Smooth muscle cell (in vitro differentiated cells): ENCODE data around the gene RANBP10. TPM values are rescaled to one million over a fixed set of nuclear protein-coding genes. Genes with fewer than 3 reads are reported as not detected.

Experiments
- DNase-seq: peaks from one replicate; lab custom pipeline; 2025; ENCODE audit not compliant: unreplicated experiment; lab: John Stamatoyannopoulos, UW
- H2AFZ ChIP-seq: fragments of 200-600 bp; sonication (generic); 2 replicates; pipeline ENCODE4 v1.6.0; 2016; ENCODE audit warnings: antibody characterized with exemption, low read depth, mild to moderate bottlenecking
- H3F3A ChIP-seq: fragments of 200-600 bp; sonication (generic); 2 replicates; pipeline ENCODE4 v1.6.0; 2017; ENCODE audit warnings: antibody characterized with exemption, low read depth
- H3K27ac ChIP-seq: fragments of 200-600 bp; sonication (generic); 2 replicates; pipeline ENCODE4 v1.5.1; 2016; ENCODE audit warnings: low read depth, mild to moderate bottlenecking
- H3K27me3 ChIP-seq: fragments of 200-600 bp; sonication (generic); 2 replicates; pipeline ENCODE4 v1.6.1; 2016; ENCODE audit warnings: low read depth, mild to moderate bottlenecking
- H3K36me3 ChIP-seq: fragments of 200-600 bp; sonication (generic); 2 replicates; pipeline ENCODE4 v1.5.1; 2016; ENCODE audit warnings: low read depth
- H3K4me1 ChIP-seq: fragments of 200-600 bp; sonication (generic); 2 replicates; pipeline ENCODE4 v1.5.1; 2016; ENCODE audit warnings: low read depth
- H3K4me2 ChIP-seq: fragments of 200-600 bp; sonication (generic); 2 replicates; pipeline ENCODE4 v1.6.0; 2016; ENCODE audit warnings: mild to moderate bottlenecking
- H3K4me3 ChIP-seq: fragments of 200-600 bp; sonication (generic); 2 replicates; pipeline ENCODE4 v1.5.1; 2016; ENCODE audit warnings: mild to moderate bottlenecking
- H3K79me2 ChIP-seq: fragments of 200-600 bp; sonication (generic); 2 replicates; pipeline ENCODE4 v1.6.0; 2016; ENCODE audit warnings: low read depth, mild to moderate bottlenecking
- H3K9ac ChIP-seq: fragments of 200-600 bp; sonication (generic); 2 replicates; pipeline ENCODE4 v1.6.0; 2016; ENCODE audit warnings: low read depth
- H3K9me3 ChIP-seq: fragments of 200-600 bp; sonication (generic); replicated peaks from 2 replicates; pipeline ENCODE4 v1.5.1; 2016; ENCODE audit warnings: low read depth
- H4K20me1 ChIP-seq: fragments of 200-600 bp; sonication (generic); 2 replicates; pipeline ENCODE4 v1.6.0; 2016; ENCODE audit warnings: low read depth
- WGBS: methylation state at CpG from one replicate; pipeline ENCODE4 v1.1.7; 2016; ENCODE audit warnings: low lambda C conversion rate; 5-methylcytosine and 5-hydroxymethylcytosine counted together
- polyA plus RNA-seq: library from polyadenylated mRNA; unstranded; fragments of >200 nt; fragmentation: Nextera tagmentation; extraction: Ambion mirVana; gene quantifications from 2 replicates; pipeline ENCODE4 v1.2.1, GENCODE V29; 2016
- total RNA-seq: library from RNA; depleted of rRNA; stranded (reverse); fragments of >200 nt; gene quantifications from 2 replicates; pipeline ENCODE4 v1.2.3, GENCODE V29; 2014
- TF ChIP-seq, protein P1 (sequence below): fragments of 200-600 bp; sonication (generic); IDR thresholded peaks from 2 replicates; pipeline ENCODE4 v1.5.1; 2017; ENCODE audit warnings: borderline replicate concordance, mild to moderate bottlenecking, antibody characterized with exemption; ENCODE audit not compliant: insufficient read depth, poor library complexity, severe bottlenecking

Gene RANBP10
- total and polyA plus RNA-seq, 2 experiments from 2014 or later, result 4.6 to 5.9 TPM

DNA sequence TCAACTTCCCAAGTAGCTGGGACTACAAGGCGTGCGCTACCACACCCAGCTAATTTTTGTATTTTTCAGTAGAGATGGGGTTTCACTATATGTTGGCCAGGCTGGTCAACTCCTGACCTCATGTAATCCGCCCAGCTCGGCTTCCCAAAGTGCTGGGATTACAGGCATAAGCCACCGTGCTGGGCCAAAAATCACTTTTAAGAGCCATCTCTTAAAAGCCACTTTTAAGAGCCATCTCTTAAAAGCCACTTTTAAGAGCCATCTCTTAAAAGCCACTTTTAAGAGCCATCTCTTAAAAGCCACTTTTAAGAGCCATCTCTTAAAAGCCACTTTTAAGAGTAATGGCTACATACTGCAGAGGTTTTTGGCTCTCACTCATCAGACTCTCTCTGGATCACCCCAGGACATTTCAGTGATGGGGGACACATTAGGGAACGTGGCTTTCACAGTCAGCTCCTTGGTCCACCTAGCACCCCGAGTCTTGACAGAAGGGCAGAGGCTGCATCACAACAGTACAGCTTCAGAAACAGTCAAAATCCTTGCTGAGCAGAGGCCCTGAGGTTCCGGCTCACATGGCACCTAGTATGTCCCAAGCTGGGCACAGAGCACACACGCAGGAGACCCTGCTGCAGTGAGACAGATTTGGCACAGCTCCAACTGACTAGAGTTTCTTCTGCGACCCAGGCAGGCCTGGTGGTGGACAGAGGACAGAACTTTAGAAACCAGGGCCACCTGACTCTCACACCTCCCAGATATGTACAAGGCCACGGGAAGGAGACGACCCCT is 23.6 kb downstream of the RANBP10 start:
- H3K9ac ChIP-seq, result no peak overlapping the region
- no peaks in the 10 kb centered on the region for H3F3A ChIP-seq
- H3K79me2 ChIP-seq, result peaks cover 27% of the 10 kb centered on the region
- no peaks in the 10 kb centered on the region for H3K9me3 ChIP-seq
- H3K27me3 ChIP-seq, result no peaks in the 10 kb centered on the region
- no peak overlapping the region for H3K4me3 ChIP-seq
- no peak overlapping the region for H3K4me2 ChIP-seq
- no peak overlapping the region for H2AFZ ChIP-seq
- 45% methylated on average over 12 of the region's 12 CpGs for WGBS
- H4K20me1 ChIP-seq, result peaks cover 92% of the 10 kb centered on the region
- H3K4me1 ChIP-seq, result no peaks in the 10 kb centered on the region
- no peak overlapping the region for H3K27ac ChIP-seq
- DNase-seq, result no peak
- no peaks in the 10 kb centered on the region for H3K36me3 ChIP-seq
- TF ChIP-seq, protein P1, sequence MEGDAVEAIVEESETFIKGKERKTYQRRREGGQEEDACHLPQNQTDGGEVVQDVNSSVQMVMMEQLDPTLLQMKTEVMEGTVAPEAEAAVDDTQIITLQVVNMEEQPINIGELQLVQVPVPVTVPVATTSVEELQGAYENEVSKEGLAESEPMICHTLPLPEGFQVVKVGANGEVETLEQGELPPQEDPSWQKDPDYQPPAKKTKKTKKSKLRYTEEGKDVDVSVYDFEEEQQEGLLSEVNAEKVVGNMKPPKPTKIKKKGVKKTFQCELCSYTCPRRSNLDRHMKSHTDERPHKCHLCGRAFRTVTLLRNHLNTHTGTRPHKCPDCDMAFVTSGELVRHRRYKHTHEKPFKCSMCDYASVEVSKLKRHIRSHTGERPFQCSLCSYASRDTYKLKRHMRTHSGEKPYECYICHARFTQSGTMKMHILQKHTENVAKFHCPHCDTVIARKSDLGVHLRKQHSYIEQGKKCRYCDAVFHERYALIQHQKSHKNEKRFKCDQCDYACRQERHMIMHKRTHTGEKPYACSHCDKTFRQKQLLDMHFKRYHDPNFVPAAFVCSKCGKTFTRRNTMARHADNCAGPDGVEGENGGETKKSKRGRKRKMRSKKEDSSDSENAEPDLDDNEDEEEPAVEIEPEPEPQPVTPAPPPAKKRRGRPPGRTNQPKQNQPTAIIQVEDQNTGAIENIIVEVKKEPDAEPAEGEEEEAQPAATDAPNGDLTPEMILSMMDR, result no peak

DNA sequence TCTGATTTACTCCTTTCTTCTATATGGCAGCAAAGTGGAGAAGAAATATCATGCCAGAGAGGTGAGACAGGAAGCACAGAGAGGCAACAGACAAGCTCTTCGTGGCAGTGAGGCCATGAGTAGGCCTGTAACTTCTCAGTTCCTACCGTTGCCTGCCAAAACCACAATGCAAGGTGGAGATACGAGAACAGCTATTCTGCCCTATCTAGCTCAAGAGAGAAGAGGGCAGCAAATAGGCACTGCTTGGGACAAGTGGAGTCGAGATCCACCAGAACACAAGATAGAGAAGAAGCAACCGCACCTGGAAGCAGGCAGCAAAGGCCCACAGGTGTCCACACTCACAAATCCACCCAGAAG is 24.8 kb downstream of the RANBP10 start:
- TF ChIP-seq, protein P1, result no peak
- H2AFZ ChIP-seq, result no peak overlapping the region
- no peaks in the 10 kb centered on the region for H3K27me3 ChIP-seq
- peaks cover 31% of the 10 kb centered on the region for H3K79me2 ChIP-seq
- DNase-seq, result no peak
- WGBS, result 84% methylated on average over 5 of the region's 5 CpGs
- no peaks in the 10 kb centered on the region for H3F3A ChIP-seq
- no peak overlapping the region for H3K4me3 ChIP-seq
- no peaks in the 10 kb centered on the region for H3K9me3 ChIP-seq
- H3K4me2 ChIP-seq, result no peak overlapping the region
- H3K36me3 ChIP-seq, result no peaks in the 10 kb centered on the region
- H3K27ac ChIP-seq, result no peak overlapping the region
- peaks cover 92% of the 10 kb centered on the region for H4K20me1 ChIP-seq
- no peak overlapping the region for H3K9ac ChIP-seq
- no peaks in the 10 kb centered on the region for H3K4me1 ChIP-seq

DNA sequence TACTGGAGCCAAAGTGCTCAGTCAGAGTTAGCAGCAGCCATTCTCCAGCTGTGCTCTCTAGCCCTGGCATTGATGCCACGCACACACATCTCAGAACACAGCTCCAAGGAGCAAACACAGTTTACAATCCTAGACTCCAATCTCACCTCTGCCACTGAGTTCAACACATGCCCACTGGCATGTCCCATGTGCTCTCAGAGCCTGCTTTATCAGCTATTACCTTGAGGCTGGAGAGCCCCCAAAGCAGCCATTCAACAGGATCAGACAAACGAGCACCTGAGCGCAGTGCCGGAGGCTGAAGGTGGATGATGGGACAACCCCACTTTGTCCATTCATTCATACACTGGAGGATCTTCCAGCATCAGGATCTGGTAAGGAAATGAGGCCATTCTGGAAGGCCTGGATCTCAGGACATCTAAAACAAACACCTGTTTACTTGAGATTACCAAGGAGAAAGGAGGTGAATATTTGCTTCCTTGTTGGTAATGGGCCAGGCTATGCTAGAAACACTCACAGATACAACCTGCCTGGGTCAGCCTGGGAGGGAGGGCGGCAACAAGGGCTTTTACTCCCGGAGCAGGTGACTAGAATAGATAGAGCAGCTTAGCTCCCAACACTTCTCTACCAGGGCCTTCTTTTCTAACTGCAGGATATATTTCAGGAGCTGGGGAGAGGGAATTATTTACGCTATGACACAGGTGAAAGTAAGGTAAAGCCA is 25.4 kb downstream of the RANBP10 start:
- TF ChIP-seq, protein P1, result no peak
- no peak overlapping the region for H3K27ac ChIP-seq
- H3F3A ChIP-seq, result no peaks in the 10 kb centered on the region
- WGBS, result 96% methylated on average over 7 of the region's 7 CpGs
- no peaks in the 10 kb centered on the region for H3K9me3 ChIP-seq
- H3K4me2 ChIP-seq, result no peak overlapping the region
- peaks cover 92% of the 10 kb centered on the region for H4K20me1 ChIP-seq
- no peak overlapping the region for H3K9ac ChIP-seq
- no peak for DNase-seq
- no peaks in the 10 kb centered on the region for H3K4me1 ChIP-seq
- H3K27me3 ChIP-seq, result no peaks in the 10 kb centered on the region
- no peak overlapping the region for H2AFZ ChIP-seq
- peaks cover 33% of the 10 kb centered on the region for H3K79me2 ChIP-seq
- no peaks in the 10 kb centered on the region for H3K36me3 ChIP-seq
- H3K4me3 ChIP-seq, result no peak overlapping the region
